K562 (cell line): ENCODE results near the gene CPNE1. TPM values are rescaled to one million over a fixed set of nuclear protein-coding genes. Genes with fewer than 3 reads are reported as not detected.

Experiments
- ATAC-seq: fragments of 200-7000 bp; cut with Tn5 transposase; 3 replicates; pipeline ENCODE4 v1.9.1; 2020; ENCODE audit warnings: moderate library complexity
- BruUV-seq: library from RNA; stranded (reverse); fragments of 400-500 nt; replicated peaks from 2 replicates; lab custom pipeline; 2021; lab: Mats Ljungman, UMichigan
- CTCF ChIA-PET: fragments of 300-600 bp; formaldehyde crosslinking; extraction: SDS; loops from one replicate; lab custom pipeline; 2021; ENCODE audit warnings: low intra/inter-chr PET ratio; lab: Yijun Ruan, JAX
- POLR2A ChIA-PET: fragments of 300-600, 350-650 bp; sonication (Branson Sonifier 250); formaldehyde crosslinking; extraction: SDS; loops from one replicate; lab custom pipeline; 2021; ENCODE audit warnings: antibody characterized with exemption, inconsistent platforms; lab: Yijun Ruan, JAX
- DNase-seq, 4 experiments: peaks; one replicate each; pipeline versions ENCODE4 v3.0.0 to v3.0.0-alpha.2; 2011 to 2018; ENCODE audit warnings: low spot score in 3 of 4, mixed read lengths in 3 of 4; ENCODE audit errors: extremely low read depth in 1 of 4
- FAIRE-seq: peaks from 2 replicates; lab custom pipeline; 2011; peaks lifted over from hg19 to GRCh38; lab: Jason Lieb, UNC
- H2AFZ ChIP-seq: 2 replicates; pipeline ENCODE4 v1.6.0; 2011; ENCODE audit warnings: low read depth, low read length, control low read depth, inconsistent platforms
- H3K27ac ChIP-seq: fragments of 200-600 bp; 3 replicates; pipeline ENCODE4 v1.8.0; 2011; ENCODE audit warnings: low read depth, mild to moderate bottlenecking, control low read depth, inconsistent platforms, low read length, moderate library complexity, mixed read lengths; ENCODE audit errors: extremely low read depth
- H3K27me3 ChIP-seq, 2 experiments: fragments of 300-600 bp in 1 of 2; 2 replicates in 1 of 2; 3 replicates in 1 of 2; pipeline versions ENCODE4 v1.6.0 to v1.8.0; 2011; ENCODE audit warnings: inconsistent platforms in 2 of 2, low read length in 2 of 2, mild to moderate bottlenecking in 1 of 2, mixed read lengths in 1 of 2, moderate library complexity in 1 of 2; ENCODE audit not compliant: control insufficient read depth in 2 of 2, insufficient read depth in 2 of 2
- H3K36me3 ChIP-seq: fragments of 300-600 bp; 3 replicates; pipeline ENCODE4 v1.8.0; 2011; ENCODE audit warnings: mild to moderate bottlenecking, low read length, inconsistent platforms; ENCODE audit not compliant: control insufficient read depth, insufficient read depth
- H3K4me1 ChIP-seq, 2 experiments: fragments of 200-600 bp in 1 of 2; replicated peaks in 1 of 2; 2 replicates in 1 of 2; 3 replicates in 1 of 2; pipeline versions ENCODE4 v1.5.1 to v1.8.0; 2011; ENCODE audit warnings: inconsistent platforms in 2 of 2, low read length in 2 of 2, mild to moderate bottlenecking in 1 of 2, mixed read lengths in 1 of 2, moderate library complexity in 1 of 2; ENCODE audit not compliant: control insufficient read depth in 2 of 2, insufficient read depth in 2 of 2
- H3K4me2 ChIP-seq: 2 replicates; pipeline ENCODE4 v1.6.1; 2011; ENCODE audit warnings: low read length, control low read depth, inconsistent platforms, mixed read lengths; ENCODE audit not compliant: insufficient read depth
- H3K4me3 ChIP-seq: fragments of 200-600 bp; sonication (generic), shearing (Covaris generic); 2 replicates; pipeline ENCODE4 v1.5.1; 2016; ENCODE audit warnings: control low read depth, inconsistent platforms
- H3K79me2 ChIP-seq: fragments of 200-600 bp; 3 replicates; pipeline ENCODE4 v1.8.0; 2011; ENCODE audit warnings: low read length, inconsistent platforms; ENCODE audit not compliant: control insufficient read depth, insufficient read depth
- H3K9ac ChIP-seq, 2 experiments: 2 replicates each; pipeline versions ENCODE4 v1.6.0 to v1.6.1; 2011; ENCODE audit warnings: low read depth in 2 of 2, low read length in 2 of 2, control low read depth in 1 of 2, inconsistent platforms in 1 of 2, mild to moderate bottlenecking in 1 of 2, mixed read lengths in 1 of 2; ENCODE audit not compliant: insufficient read depth in 1 of 2
- H3K9me1 ChIP-seq: one replicate; pipeline ENCODE4 v1.6.0; 2011; ENCODE audit warnings: inconsistent platforms, mild to moderate bottlenecking, low read length, moderate library complexity; ENCODE audit not compliant: control insufficient read depth, insufficient read depth
- H3K9me3 ChIP-seq: replicated peaks from 2 replicates; pipeline ENCODE4 v1.5.1; 2011; ENCODE audit warnings: low read depth, low read length, inconsistent platforms; ENCODE audit not compliant: control insufficient read depth, insufficient read depth
- H4K20me1 ChIP-seq: replicated peaks from 2 replicates; pipeline ENCODE4 v1.6.1; 2011; ENCODE audit warnings: low read length, inconsistent platforms, mixed read lengths; ENCODE audit not compliant: control insufficient read depth, insufficient read depth
- CAMTA2 ChIP-seq: fragments of 250-450 bp; sonication (Bioruptor Pico); conservative IDR thresholded peaks from 2 replicates; pipeline ENCODE4 v1.5.1; 2022
- CHAMP1 ChIP-seq: fragments of 450-650 bp; IDR thresholded peaks from 2 replicates; pipeline ENCODE4 v1.6.1; 2016; ENCODE audit warnings: mild to moderate bottlenecking
- CREBBP ChIP-seq: IDR thresholded peaks from one replicate; pipeline ENCODE4 v1.6.1; 2012; ENCODE audit warnings: low read depth, mild to moderate bottlenecking, control low read depth, inconsistent platforms, low read length
- MITF ChIP-seq: IDR thresholded peaks from 2 replicates; pipeline ENCODE4 v1.6.1; 2014; ENCODE audit warnings: antibody characterized with exemption
- NONO ChIP-seq, 2 experiments: fragments of 200-400 bp in 1 of 2; fragments of 450-650 bp in 1 of 2; formaldehyde crosslinking in 1 of 2; IDR thresholded peaks; 2 replicates each; pipeline ENCODE4 v1.6.1; 2017; ENCODE audit warnings: low read depth in 2 of 2, mild to moderate bottlenecking in 2 of 2, moderate library complexity in 2 of 2, low read length in 1 of 2
- NR1H2 ChIP-seq: sonication (generic); formaldehyde crosslinking; IDR thresholded peaks from 2 replicates; pipeline ENCODE4 v1.4.0; 2020; ENCODE audit warnings: mild to moderate bottlenecking, missing genetic modification reagents
- PHF21A ChIP-seq: fragments of 450-650 bp; IDR thresholded peaks from 2 replicates; pipeline ENCODE4 v1.6.1; 2017; ENCODE audit warnings: low read depth, borderline replicate concordance
- POLR2H ChIP-seq: IDR thresholded peaks from 2 replicates; pipeline ENCODE4 v1.6.1; 2016; ENCODE audit warnings: missing genetic modification characterization, low read depth, mild to moderate bottlenecking, control low read depth, missing compliant biosample characterization, moderate library complexity
- PTBP1 ChIP-seq: fragments of 200-400 bp; formaldehyde crosslinking; IDR thresholded peaks from 2 replicates; pipeline ENCODE4 v1.6.1; 2017; ENCODE audit warnings: low read depth, low read length
- SMC3 ChIP-seq: conservative IDR thresholded peaks from 2 replicates; pipeline ENCODE4 v1.6.1; 2011; ENCODE audit warnings: low read depth, low read length, improper control_type of control experiment; ENCODE audit not compliant: insufficient read depth
- TRIM28 ChIP-seq: fragments of 450-650 bp; IDR thresholded peaks from 2 replicates; pipeline ENCODE4 v1.6.1; 2017
- ZBTB17 ChIP-seq: fragments of 450-650 bp; formaldehyde crosslinking; IDR thresholded peaks from 2 replicates; pipeline ENCODE4 v1.4.0; 2020; ENCODE audit warnings: mild to moderate bottlenecking
- ZFPM2 ChIP-seq: fragments of 250-450 bp; sonication (Bioruptor Pico); IDR thresholded peaks from 2 replicates; pipeline ENCODE4 v1.5.1; 2022; ENCODE audit warnings: mild to moderate bottlenecking
- ZHX1 ChIP-seq: fragments of 150-350 bp; conservative IDR thresholded peaks from 2 replicates; pipeline ENCODE4 v1.6.1; 2014; ENCODE audit warnings: low read length
- ZNF197 ChIP-seq: fragments of 200-800 bp; sonication (Bioruptor generic); IDR thresholded peaks from 2 replicates; pipeline ENCODE4 v1.6.1; 2016; ENCODE audit warnings: low read depth, missing genetic modification characterization, missing compliant biosample characterization
- ZNF274 ChIP-seq: IDR thresholded peaks from 2 replicates; pipeline ENCODE4 v1.6.1; 2011; ENCODE audit warnings: low read depth, mild to moderate bottlenecking, low read length, moderate library complexity, borderline replicate concordance
- ZNF3 ChIP-seq: fragments of 250-450 bp; sonication (Bioruptor Pico); IDR thresholded peaks from 2 replicates; pipeline ENCODE4 v1.5.0; 2021; ENCODE audit warnings: mild to moderate bottlenecking, moderate library complexity
- WGBS: fragments of 100-300 bp; shearing (Covaris generic); methylation state at CpG from one replicate; pipeline ENCODE4 v1.1.6; 2016; ENCODE audit warnings: low coverage, mixed read lengths; ENCODE audit not compliant: insufficient coverage; ENCODE audit errors: missing lambda C conversion rate; 5-methylcytosine and 5-hydroxymethylcytosine counted together
- in situ Hi-C: fragments of 300-500 bp; cut with MboI; formaldehyde crosslinking; loops from 4 replicates; pipeline ENCODE4 v1.15.0; 2018; ENCODE audit warnings: inconsistent platforms, mixed read lengths
- intact Hi-C: fragments of 100-400 bp; cut with micrococcal nuclease; formaldehyde crosslinking; loops from 2 replicates; pipeline ENCODE4 v1.14.2; 2022
- polyA plus RNA-seq, 8 experiments: library from polyadenylated mRNA; depleted of rRNA in 4 of 8; stranded (reverse) in 5 of 8; unstranded in 3 of 8; fragments of >200 nt; fragmentation: Nextera tagmentation in 2 of 8; fragmentation: Illumina TruSeq in 1 of 8; extraction: Ambion mirVana in 2 of 8; extraction: Trizol in 1 of 8; gene quantifications; 2 replicates each; pipeline versions ENCODE4 v1.2.1 to v1.2.3, GENCODE V29; 2011 to 2014; ENCODE audit warnings: inconsistent platforms in 1 of 8, missing spikeins in 1 of 8
- total RNA-seq, 7 experiments: library from RNA; depleted of rRNA in 6 of 7; stranded (reverse); fragments of >200 nt in 6 of 7; fragmentation: Illumina TruSeq in 2 of 7; extraction: Trizol in 2 of 7; gene quantifications; 2 replicates each; pipeline versions ENCODE4 v1.2.1 to v1.2.3, GENCODE V29; 2011 to 2021; ENCODE audit warnings: low replicate concordance in 1 of 7

The CPNE1 gene
- total and polyA plus RNA-seq, 9 of the 15 experiments (the other 6 are each of a cell fraction or from before 2014, with no cell fraction given) = 42.1 to 102 (median 56.0) TPM

GRCh38 chr20:35669681-35670080, 5.0 kb upstream of the CPNE1 start (continued):
- TF ChIP-seq SMC3 = no peak

- BruUV-seq = no TSS peak
- H2AFZ ChIP-seq = no peak overlapping the region
- ChIA-PET CTCF (no interaction called here), POLR2A (interaction anchor here (0.6 to 1.0 kb wide), 3 partner anchors 17 to 107 kb away, joined by 3 to 4 read pairs (median 3); no protein-coding TSS in a partner anchor)
- no peaks in the 10 kb centered on the region for H3K9me3 ChIP-seq
- FAIRE-seq (no peak), DNase-seq (no peak), ATAC-seq (no peak)
- no peaks in the 10 kb centered on the region for H3K9me1 ChIP-seq
- in situ Hi-C loops = no loop called here
- no peak overlapping the region for H3K4me2 ChIP-seq
- H3K79me2 ChIP-seq = peaks cover 9% of the 10 kb centered on the region
- H3K4me3 ChIP-seq = no peak overlapping the region
- no peaks in the 10 kb centered on the region for H4K20me1 ChIP-seq
- no peak overlapping the region for H3K27ac ChIP-seq
- intact Hi-C loops = no loop called here
- peaks cover 0 to 11% of the 10 kb centered on the region in 2 experiments; a peak in 2 of 5 replicates for H3K4me1 ChIP-seq
- peaks cover 54% of the 10 kb centered on the region for H3K36me3 ChIP-seq
- 76% methylated on average over 5 of the region's 5 CpGs for WGBS
- H3K9ac ChIP-seq = no peak overlapping the region
- H3K27me3 ChIP-seq = no peaks in the 10 kb centered on the region
- TF ChIP-seq PTBP1 (no peak), ZNF274 (no peak), CREBBP (no peak), POLR2H (tag) (no peak), ZHX1 (no peak), ZNF197 (CRISPR knock-in tag) (no peak), CHAMP1 (no peak), MITF (no peak), PHF21A (no peak), ZFPM2 (no peak), TRIM28 (no peak), NR1H2 (CRISPR knock-in tag) (no peak), CAMTA2 (no peak), ZNF3 (CRISPR knock-in tag) (no peak), ZBTB17 (no peak), NONO (IDR thresholded peaks at IDR 0.05; ENCODE audit: low read depth in 2 of 2, low read length in 1 of 2) (no peak)
Observed at GRCh38 chr20:35669221-35669620, 4.5 kb upstream of the CPNE1 start.
